22Rv1 (cell line): ENCODE results near the gene ERH.

Experiments
- ZFX ChIP-seq: fragments of 450-650 bp; IDR thresholded peaks from 2 replicates; pipeline ENCODE4 v1.6.1; 2017; ENCODE audit warnings: antibody characterized with exemption, borderline replicate concordance
- TF ChIP-seq, protein P1 (sequence below): fragments of 450-650 bp; IDR thresholded peaks from 2 replicates; pipeline ENCODE4 v1.5.1; 2017; ENCODE audit warnings: mild to moderate bottlenecking

DNA sequence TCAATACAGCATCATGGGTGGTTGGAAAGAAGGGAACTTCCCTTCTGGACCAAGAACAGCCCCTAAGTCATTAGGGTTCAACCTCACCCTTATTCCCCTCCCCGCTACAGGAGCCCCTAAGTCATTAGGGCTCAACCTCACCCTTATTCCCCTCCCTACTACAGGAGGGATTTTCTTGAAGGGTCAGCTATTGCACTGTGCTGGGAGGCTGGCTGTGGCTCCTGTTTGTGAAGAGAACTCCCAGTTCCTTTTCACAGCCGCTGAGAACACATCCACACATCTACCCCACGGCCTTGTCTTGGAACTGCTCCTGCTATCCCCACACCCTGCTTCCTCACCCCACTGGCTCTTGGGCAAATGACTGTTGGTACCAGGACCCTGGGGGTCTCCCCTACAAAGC, 44.9 kb downstream of the ERH start:
- TF ChIP-seq, protein P1, sequence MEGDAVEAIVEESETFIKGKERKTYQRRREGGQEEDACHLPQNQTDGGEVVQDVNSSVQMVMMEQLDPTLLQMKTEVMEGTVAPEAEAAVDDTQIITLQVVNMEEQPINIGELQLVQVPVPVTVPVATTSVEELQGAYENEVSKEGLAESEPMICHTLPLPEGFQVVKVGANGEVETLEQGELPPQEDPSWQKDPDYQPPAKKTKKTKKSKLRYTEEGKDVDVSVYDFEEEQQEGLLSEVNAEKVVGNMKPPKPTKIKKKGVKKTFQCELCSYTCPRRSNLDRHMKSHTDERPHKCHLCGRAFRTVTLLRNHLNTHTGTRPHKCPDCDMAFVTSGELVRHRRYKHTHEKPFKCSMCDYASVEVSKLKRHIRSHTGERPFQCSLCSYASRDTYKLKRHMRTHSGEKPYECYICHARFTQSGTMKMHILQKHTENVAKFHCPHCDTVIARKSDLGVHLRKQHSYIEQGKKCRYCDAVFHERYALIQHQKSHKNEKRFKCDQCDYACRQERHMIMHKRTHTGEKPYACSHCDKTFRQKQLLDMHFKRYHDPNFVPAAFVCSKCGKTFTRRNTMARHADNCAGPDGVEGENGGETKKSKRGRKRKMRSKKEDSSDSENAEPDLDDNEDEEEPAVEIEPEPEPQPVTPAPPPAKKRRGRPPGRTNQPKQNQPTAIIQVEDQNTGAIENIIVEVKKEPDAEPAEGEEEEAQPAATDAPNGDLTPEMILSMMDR: no peak
- no peak for TF ChIP-seq ZFX
